Colon (tissue), 2 donors: ENCODE data around the gene CYB561D2.
"Not testable (repeated sequence)": the region's sequence is repeated elsewhere in the genome, so short reads cannot be mapped to it uniquely, and the experiment has no call there.

Source experiments
- FAIRE-seq: peaks from 2 replicates; lab custom pipeline; 2012; peaks lifted over from hg19 to GRCh38; lab: Jason Lieb, UNC
- donor health status: control.
- donor health status: control.

Gene CYB561D2, protein sequence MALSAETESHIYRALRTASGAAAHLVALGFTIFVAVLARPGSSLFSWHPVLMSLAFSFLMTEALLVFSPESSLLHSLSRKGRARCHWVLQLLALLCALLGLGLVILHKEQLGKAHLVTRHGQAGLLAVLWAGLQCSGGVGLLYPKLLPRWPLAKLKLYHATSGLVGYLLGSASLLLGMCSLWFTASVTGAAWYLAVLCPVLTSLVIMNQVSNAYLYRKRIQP

GRCh38 chr3:50350527-50351322 is at the start of gene CYB561D2, which contains the start of gene NPRL2:
TSS of gene CYB561D2 (plus strand) at chr3:50350862. CDS start at chr3:50351434, 572 bp downstream.
TSS of gene NPRL2 (minus strand) at chr3:50350775. CDS start at chr3:50350652, 123 bp downstream.
- FAIRE-seq: no peak

GRCh38 chr3:50302095-50303012 is 48.3 kb upstream of the CYB561D2 start:
- FAIRE-seq: no peak

- no peak for FAIRE-seq
These were observed 47.4 kb upstream of the CYB561D2 start, which contains the start of gene HYAL1 for GRCh38 chr3:50303013-50303815. TSS of gene HYAL1 (minus strand) at chr3:50303574. CDS start at chr3:50302956, 618 bp downstream.

DNA sequence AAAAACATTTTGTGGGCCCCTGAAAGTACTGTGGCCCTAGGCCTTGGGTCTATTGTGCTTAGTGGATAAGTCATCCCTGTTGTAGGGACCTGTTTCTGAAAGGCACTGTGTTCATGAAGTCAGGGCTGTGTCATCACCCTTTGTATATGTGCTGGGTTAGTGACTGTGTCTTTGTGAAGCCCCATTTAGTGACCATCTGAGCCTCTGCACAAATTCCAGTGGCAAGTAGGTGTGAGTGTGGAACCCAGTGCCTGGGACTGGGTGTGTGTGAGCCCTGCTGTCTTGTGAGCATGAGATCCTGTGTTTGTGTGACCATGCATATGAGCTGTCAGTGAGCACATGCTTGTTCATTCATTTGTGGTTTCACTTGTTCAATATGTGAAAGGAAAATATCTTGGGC is 46.1 kb upstream of the CYB561D2 start:
- FAIRE-seq: no peak

- FAIRE-seq: not testable (repeated sequence)
These were observed 38.6 kb upstream of the CYB561D2 start for GRCh38 chr3:50312041-50312440.

- FAIRE-seq: no peak
These were observed 36.3 kb upstream of the CYB561D2 start for GRCh38 chr3:50314342-50314741.

- no peak for FAIRE-seq
These were observed 35.8 kb upstream of the CYB561D2 start for GRCh38 chr3:50314816-50315215.

DNA sequence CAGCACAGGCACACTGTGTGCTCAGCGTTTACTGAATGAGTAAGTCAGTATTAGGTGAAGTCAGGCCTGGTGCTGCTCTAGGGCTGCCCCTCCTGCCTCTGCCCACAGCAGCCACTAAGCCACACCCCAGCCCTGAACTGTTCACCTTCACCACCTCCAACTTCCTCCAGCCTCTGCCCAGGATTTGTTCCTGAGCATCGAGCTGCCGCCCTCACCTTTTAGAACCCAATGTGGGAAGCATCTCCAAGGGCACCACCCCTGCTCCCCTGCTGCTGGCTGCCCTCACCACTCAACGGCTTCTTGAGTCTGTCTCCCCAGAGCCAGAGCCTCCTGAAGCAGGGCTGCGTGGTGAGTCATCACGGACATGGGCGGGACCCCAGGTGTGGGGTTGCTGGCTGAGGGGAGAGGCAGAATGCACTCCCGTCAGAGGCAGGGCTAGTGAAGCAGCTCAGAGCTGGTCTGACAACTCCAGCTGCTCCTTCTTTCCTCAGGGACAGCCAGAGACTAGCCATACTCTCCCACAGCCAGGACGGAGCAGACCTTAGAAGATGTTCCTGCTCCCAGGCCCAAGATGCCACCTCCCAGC is 33.9 kb upstream of the CYB561D2 start:
- no peak for FAIRE-seq

GRCh38 chr3:50317300-50317699 is 33.4 kb upstream of the CYB561D2 start:
- FAIRE-seq: no peak

GRCh38 chr3:50318163-50318562 is 32.5 kb upstream of the CYB561D2 start:
- FAIRE-seq: no peak

GRCh38 chr3:50318615-50319014 is 32.0 kb upstream of the CYB561D2 start:
- FAIRE-seq: no peak

GRCh38 chr3:50319181-50319893 is 31.3 kb upstream of the CYB561D2 start:
- FAIRE-seq: no peak

GRCh38 chr3:50319894-50320625 is 30.6 kb upstream of the CYB561D2 start:
- FAIRE-seq: no peak

DNA sequence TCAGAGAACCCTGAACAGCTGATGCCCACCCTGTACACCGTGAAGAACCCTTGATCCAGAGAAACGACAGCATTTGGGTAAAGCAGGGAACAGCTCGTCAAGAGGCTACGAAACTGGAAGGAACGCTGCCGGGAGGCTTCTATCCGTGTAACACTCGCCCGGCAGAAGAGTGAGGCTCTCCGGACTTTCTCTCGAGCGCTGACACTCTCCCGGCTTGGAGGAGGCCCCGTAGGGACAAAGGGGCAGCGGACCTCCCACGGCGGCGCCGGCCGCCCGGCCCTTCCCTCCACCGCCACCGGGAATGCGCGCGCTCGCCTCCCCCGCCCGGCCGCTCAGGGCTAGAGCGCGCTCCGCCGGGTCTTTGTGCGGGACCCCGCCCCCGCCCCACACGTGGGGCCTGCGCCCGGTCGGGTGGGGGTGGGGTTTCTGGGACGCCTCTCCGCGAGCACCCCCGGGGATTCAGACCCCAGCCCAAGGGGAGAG is 29.8 kb upstream of the CYB561D2 start:
- FAIRE-seq: no peak

DNA sequence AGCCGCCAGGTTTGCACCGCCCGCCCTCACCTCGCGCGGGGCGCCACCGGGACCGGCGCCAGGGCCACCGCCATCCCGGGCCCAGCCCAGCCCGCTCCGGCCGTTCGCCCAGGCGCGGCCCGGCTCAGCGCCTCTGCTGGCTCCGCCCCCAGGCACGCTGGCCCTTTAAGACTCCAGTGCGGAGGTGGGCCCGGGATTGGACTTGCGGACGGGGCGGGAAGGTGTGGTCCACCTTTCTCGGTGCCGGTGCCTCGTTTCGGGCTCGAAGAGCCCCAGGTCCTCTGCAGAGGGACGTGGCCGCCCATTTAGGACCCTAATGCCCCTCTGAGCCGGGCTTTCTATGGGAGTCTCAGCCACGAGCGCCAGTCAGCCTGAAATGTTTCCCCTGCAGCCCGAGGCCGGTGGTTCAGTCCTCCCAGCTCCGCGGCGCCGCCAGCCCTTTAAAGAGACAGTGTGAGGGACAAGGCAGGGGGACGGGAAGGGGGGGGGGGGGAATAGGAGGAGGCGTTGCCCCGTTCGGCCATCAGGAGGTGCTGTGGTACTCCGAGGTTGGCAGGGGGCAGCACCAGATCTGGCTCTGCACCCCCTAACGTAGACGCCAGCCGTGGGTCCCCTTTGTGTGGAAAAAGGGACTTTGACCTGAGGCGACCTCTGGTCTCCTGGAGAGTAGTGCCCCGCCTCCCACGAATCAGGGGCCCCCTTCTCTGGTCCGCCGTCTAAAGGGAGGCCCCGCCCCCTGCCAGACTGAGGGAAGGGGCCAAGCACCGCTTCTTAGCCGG is 29.1 kb upstream of the CYB561D2 start:
- FAIRE-seq: no peak

- no peak for FAIRE-seq
These were observed 28.6 kb upstream of the CYB561D2 start for GRCh38 chr3:50322115-50322385.

DNA sequence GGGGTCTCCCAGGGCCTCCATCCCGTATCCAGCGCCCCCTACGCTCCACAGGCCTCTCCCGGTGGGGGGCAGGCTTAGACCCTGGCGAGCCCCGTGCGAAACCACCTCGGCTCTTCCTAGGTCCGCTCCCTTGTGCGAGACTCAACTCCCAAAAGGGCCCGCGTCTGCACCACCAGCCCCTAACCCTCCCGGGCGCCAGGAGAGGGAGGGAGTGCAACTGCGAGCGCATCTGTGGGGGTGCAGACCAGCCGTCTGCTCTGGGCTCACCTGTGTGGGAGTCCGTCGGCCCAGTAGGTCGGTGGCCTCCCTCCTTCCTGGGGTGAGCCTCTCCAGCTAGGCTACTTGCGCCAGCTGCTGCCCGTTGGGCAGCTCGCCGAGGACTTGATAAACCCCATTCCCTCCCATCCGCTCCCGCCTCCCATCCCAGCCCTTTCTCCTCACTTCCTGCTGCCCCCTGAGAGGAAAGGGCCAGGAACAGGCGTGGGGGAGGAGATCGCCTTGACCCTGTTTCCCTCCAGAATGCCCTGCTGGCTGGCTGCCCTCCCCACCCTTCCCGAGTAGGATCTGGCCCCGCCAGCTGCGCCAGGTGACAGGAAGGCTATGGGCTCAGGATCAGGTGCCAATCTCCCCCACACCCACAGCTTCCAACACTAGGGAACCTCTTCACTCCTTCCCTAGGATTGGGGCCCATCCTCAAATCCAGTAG is 28.1 kb upstream of the CYB561D2 start, which contains the start of gene HYAL2:
Gene HYAL2 (minus strand): TSS at position 360 of the 706 bp plus-strand sequence. CDS start 2,256 bp downstream, outside the sequence.
- FAIRE-seq: no peak

DNA sequence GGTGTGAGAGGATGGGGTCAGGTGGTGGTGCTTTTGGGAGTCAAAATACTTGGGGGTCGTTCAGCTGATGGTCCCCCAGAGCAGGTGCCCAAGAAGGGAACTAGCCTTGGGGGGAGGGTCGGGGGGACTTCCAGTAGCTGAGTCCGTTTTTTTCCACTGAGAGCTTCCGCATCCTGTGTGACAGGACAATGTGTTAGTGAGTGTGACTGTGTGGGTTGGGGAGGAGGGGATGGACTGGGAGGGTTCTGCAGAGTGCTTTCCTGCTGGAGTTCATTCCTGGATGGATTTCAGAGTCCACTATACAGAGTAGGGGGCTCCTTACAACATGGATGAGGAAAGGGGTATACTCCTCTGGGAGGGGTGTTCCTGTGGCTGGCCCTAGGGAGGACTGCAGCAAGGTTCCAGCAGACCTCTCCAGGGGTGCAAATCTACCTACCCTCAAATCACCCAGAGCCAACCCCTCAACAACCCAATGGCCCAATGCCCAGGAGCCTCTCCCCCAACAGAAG is 27.5 kb upstream of the CYB561D2 start:
- no peak for FAIRE-seq
